ENCODE measurements around the gene MYOF.

- TF ChIP-seq, protein P1, sequence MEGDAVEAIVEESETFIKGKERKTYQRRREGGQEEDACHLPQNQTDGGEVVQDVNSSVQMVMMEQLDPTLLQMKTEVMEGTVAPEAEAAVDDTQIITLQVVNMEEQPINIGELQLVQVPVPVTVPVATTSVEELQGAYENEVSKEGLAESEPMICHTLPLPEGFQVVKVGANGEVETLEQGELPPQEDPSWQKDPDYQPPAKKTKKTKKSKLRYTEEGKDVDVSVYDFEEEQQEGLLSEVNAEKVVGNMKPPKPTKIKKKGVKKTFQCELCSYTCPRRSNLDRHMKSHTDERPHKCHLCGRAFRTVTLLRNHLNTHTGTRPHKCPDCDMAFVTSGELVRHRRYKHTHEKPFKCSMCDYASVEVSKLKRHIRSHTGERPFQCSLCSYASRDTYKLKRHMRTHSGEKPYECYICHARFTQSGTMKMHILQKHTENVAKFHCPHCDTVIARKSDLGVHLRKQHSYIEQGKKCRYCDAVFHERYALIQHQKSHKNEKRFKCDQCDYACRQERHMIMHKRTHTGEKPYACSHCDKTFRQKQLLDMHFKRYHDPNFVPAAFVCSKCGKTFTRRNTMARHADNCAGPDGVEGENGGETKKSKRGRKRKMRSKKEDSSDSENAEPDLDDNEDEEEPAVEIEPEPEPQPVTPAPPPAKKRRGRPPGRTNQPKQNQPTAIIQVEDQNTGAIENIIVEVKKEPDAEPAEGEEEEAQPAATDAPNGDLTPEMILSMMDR (IDR thresholded peaks at IDR 0.05 in 2 of 3, conservative IDR thresholded peaks at IDR 0.05 in 1 of 3; ENCODE audit: control insufficient read depth in 2 of 3, extremely low read depth in 1 of 3, insufficient read depth in 1 of 3, low read depth in 3 of 3, low read length in 3 of 3): no peak
- TF ChIP-seq TBL1XR1 (IDR thresholded peaks at IDR 0.05; ENCODE audit: low read depth, low read length) (no peak), SMAD1 (IDR thresholded peaks at IDR 0.05; ENCODE audit: low read depth, partially characterized antibody) (no peak), BACH1 (IDR thresholded peaks at IDR 0.05; ENCODE audit: borderline replicate concordance) (no peak), EZH2 (IDR thresholded peaks at IDR 0.05; ENCODE audit: borderline replicate concordance, control insufficient read depth, low read depth, low read length) (no peak), REST (IDR thresholded peaks at IDR 0.05; ENCODE audit: low read depth, low read length) (no peak), NR2F1 (conservative IDR thresholded peaks at IDR 0.05) (no peak), SUZ12 (IDR thresholded peaks at IDR 0.05; ENCODE audit: unreplicated experiment) (no peak), RAD21 (IDR thresholded peaks at IDR 0.05; ENCODE audit: insufficient read depth, low read depth, low read length) (no peak)
- TF ChIP-seq, protein P2, sequence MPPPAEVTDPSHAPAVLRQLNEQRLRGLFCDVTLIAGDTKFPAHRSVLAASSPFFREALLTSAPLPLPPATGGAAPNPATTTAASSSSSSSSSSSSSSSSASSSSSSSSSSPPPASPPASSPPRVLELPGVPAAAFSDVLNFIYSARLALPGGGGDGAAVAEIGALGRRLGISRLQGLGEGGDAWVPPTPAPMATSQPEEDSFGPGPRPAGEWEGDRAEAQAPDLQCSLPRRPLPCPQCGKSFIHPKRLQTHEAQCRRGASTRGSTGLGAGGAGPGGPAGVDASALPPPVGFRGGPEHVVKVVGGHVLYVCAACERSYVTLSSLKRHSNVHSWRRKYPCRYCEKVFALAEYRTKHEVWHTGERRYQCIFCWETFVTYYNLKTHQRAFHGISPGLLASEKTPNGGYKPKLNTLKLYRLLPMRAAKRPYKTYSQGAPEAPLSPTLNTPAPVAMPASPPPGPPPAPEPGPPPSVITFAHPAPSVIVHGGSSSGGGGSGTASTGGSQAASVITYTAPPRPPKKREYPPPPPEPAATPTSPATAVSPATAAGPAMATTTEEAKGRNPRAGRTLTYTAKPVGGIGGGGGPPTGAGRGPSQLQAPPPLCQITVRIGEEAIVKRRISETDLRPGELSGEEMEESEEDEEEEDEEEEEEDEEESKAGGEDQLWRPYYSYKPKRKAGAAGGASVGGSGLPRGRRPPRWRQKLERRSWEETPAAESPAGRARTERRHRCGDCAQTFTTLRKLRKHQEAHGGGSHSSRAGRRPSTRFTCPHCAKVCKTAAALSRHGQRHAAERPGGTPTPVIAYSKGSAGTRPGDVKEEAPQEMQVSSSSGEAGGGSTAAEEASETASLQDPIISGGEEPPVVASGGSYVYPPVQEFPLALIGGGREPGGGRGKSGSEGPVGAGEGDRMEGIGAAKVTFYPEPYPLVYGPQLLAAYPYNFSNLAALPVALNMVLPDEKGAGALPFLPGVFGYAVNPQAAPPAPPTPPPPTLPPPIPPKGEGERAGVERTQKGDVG (CRISPR knock-in tag; IDR thresholded peaks at IDR 0.05): no peak
Observed at GRCh38 chr10:93367664-93368063, 114.5 kb downstream of the MYOF start.

Data from GM12878 (cell line).